WERI-Rb-1 (cell line): ENCODE results near the gene COMTD1.
"Not testable (repeated sequence)": the region's sequence is repeated elsewhere in the genome, so short reads cannot be mapped to it uniquely, and the experiment has no call there.

Experiments
- DNase-seq: peaks from one replicate; pipeline ENCODE4 v3.0.0-alpha.2; 2020
- H3K27ac ChIP-seq: fragments of 250-450 bp; sonication (Bioruptor Pico); 2 replicates; pipeline ENCODE4 v1.5.1; 2020; ENCODE audit warnings: mild to moderate bottlenecking, moderate library complexity
- H3K27me3 ChIP-seq: fragments of 250-450 bp; sonication (Bioruptor Pico); 2 replicates; pipeline ENCODE4 v1.5.1; 2021; ENCODE audit warnings: mild to moderate bottlenecking, low read depth, moderate library complexity; ENCODE audit not compliant: insufficient read depth, severe bottlenecking
- H3K36me3 ChIP-seq: fragments of 250-450 bp; sonication (Bioruptor Pico); 2 replicates; pipeline ENCODE4 v1.5.1; 2020; ENCODE audit warnings: mild to moderate bottlenecking, moderate library complexity
- H3K4me3 ChIP-seq: 2 replicates; pipeline ENCODE4 v1.5.1; 2011; ENCODE audit warnings: low read depth, mild to moderate bottlenecking, control low read depth, low read length
- H3K9me3 ChIP-seq: fragments of 250-450 bp; sonication (Bioruptor Pico); 2 replicates; pipeline ENCODE4 v1.5.1; 2021; ENCODE audit warnings: mild to moderate bottlenecking, moderate library complexity; ENCODE audit not compliant: severe bottlenecking
- TF ChIP-seq, protein P1 (sequence below): IDR thresholded peaks from 2 replicates; pipeline ENCODE4 v1.5.1; 2011; ENCODE audit warnings: low read depth, mild to moderate bottlenecking, control low read depth, inconsistent platforms, low read length

Gene COMTD1

DNA sequence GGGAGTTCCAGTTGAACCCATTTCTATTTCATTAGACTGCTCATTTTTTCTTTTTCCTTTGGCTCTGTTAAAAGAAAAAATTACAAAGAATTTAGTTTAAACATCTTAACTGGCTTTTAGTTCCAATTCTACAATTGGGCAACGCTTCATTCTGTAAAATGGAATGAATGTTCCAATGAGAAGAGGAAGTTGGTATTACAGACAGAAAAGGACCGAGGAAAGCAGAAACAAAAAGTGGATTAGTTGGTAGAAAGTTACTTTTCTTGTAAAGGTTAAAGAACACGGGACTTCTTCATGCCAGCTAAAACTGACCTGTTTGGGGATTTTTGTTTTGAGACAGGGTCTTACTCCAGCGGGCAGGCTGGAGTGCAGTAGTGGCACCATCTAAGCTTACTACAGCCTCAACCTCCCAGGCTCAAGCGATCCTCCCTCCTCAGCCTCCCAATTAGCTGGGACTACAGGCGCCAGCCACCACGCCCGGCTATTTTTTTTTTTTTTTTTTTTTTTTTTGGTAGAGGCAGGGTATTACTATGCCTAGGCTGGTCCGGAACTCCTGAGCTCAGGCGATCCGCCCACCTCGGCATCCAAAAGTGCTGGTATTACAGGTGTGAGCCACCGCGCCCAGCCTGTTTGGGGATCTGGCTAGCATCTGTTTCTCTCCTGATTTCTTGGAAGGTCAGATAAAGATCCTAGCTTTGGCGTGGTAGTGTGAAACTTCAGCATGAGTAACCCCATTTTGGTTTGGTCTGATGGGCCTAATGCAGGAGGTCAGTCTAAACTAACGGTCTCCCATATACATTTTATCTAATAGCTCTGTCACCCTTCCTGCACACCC is 26.5 kb downstream of the COMTD1 start:
- Histone ChIP-seq H3K27ac (peak overlapping the region; percentile 100), H3K9me3 (no peaks in the 10 kb centered on the region), H3K27me3 (no peaks in the 10 kb centered on the region), H3K36me3 (peaks cover 33% of the 10 kb centered on the region), H3K4me3 (peak overlapping the region; percentile 95)
- TF ChIP-seq, protein P1, sequence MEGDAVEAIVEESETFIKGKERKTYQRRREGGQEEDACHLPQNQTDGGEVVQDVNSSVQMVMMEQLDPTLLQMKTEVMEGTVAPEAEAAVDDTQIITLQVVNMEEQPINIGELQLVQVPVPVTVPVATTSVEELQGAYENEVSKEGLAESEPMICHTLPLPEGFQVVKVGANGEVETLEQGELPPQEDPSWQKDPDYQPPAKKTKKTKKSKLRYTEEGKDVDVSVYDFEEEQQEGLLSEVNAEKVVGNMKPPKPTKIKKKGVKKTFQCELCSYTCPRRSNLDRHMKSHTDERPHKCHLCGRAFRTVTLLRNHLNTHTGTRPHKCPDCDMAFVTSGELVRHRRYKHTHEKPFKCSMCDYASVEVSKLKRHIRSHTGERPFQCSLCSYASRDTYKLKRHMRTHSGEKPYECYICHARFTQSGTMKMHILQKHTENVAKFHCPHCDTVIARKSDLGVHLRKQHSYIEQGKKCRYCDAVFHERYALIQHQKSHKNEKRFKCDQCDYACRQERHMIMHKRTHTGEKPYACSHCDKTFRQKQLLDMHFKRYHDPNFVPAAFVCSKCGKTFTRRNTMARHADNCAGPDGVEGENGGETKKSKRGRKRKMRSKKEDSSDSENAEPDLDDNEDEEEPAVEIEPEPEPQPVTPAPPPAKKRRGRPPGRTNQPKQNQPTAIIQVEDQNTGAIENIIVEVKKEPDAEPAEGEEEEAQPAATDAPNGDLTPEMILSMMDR = no peak
- no peak for DNase-seq

DNA sequence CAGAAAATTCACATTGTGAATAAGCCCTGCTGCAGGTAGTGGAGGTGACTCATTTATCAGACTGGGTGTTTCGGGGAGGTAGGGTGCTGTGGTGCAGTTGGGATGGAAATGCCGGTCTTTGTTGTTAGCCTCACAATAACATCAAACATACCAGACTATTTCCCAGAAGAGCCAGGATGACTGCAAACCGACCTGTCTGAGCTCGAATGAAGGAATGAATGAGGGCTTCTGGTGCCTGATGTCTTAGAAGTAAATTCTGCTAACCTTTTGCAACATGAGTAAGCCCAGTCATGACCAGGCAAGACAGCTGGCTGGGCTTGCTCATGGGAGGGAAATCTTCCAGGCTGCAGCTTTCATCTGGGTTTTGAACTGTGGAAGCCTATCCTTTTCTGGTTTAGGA is 27.6 kb downstream of the COMTD1 start:
- no peak for DNase-seq
- H3K4me3 ChIP-seq = no peak overlapping the region
- no peaks in the 10 kb centered on the region for H3K9me3 ChIP-seq
- no peak overlapping the region for H3K27ac ChIP-seq
- peaks cover 22% of the 10 kb centered on the region for H3K36me3 ChIP-seq
- no peaks in the 10 kb centered on the region for H3K27me3 ChIP-seq
- TF ChIP-seq, protein P1 = no peak

DNA sequence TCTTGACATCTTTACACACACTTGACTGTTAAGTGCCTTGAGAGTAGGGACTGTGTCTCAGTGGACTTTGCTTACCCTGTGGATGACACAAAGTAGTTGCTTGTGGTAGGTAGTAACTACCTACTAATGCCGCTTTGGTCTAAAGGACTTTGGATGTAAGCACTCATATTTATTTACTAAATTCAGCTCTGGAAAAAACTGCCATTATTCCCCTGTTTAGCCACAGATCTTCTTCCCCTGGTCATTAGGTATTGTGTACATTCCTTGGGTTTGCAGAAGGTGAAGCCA is 28.0 kb downstream of the COMTD1 start:
- H3K9me3 ChIP-seq = no peaks in the 10 kb centered on the region
- peaks cover 18% of the 10 kb centered on the region for H3K36me3 ChIP-seq
- H3K27ac ChIP-seq = no peak overlapping the region
- H3K27me3 ChIP-seq = no peaks in the 10 kb centered on the region
- DNase-seq = no peak
- TF ChIP-seq, protein P1 = no peak
- no peak overlapping the region for H3K4me3 ChIP-seq

DNA sequence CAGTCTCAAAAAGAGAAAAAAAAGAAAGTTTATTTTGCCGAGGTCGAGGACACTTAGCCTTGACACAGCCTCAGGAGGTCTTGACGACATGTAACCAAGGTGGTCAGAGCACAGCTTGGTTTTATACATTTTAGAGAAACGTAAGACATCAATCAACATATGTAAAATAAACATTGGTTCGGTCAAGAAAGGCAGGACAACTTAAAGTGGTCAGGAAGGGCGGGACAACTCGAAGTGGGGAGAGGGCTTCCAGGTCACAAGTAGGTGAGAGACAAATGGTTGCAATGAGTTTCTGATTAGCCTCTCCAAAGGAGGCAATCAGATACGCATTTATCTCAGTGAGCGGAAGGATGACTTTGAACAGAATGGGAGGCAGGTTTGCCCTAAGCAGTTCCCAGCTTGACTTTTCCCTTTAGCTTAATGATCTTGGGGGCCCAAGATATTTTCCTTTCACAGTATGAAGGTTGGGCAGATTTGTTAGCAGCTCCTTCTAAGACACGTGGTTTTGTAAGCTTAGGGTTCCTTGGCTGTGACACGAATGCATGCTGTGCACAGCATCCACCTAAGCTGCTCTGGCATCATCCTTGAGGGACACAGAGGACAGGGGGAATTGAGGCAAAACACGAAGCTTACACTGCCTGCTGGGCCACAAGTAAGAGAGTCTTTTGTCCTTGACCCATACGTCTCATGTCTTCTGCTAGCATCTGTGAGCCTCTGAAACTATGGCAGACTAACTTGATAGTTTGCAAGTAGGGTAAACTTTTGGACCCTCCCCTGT is 28.5 kb downstream of the COMTD1 start:
- no peak overlapping the region for H3K27ac ChIP-seq
- TF ChIP-seq, protein P1 = no peak
- no peak overlapping the region for H3K4me3 ChIP-seq
- H3K36me3 ChIP-seq = peaks cover 13% of the 10 kb centered on the region
- H3K27me3 ChIP-seq = no peaks in the 10 kb centered on the region
- DNase-seq = no peak
- H3K9me3 ChIP-seq = no peaks in the 10 kb centered on the region

DNA sequence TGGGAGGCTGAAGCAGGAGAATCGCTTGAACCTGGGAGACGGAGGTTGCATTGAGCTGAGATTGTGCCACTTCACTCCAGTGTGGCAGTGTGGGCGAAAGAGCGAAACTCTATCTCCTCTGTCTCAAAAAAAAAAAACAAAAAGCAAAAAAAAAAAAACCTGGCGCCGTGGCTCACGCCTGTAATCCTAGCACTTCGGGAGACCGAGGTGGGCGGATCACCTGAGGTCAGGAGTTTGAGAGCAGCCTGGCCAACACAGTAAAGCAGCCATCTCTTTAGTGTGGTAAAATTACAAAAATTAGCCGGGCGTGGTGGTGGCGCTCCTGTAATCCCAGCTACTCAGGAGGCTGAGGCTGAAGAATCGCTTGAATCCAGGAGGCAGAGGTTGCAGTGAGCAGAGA is 29.1 kb downstream of the COMTD1 start:
- not testable (repeated sequence) for H3K27me3 ChIP-seq, H3K36me3 ChIP-seq, H3K27ac ChIP-seq, H3K4me3 ChIP-seq, DNase-seq, H3K9me3 ChIP-seq

DNA sequence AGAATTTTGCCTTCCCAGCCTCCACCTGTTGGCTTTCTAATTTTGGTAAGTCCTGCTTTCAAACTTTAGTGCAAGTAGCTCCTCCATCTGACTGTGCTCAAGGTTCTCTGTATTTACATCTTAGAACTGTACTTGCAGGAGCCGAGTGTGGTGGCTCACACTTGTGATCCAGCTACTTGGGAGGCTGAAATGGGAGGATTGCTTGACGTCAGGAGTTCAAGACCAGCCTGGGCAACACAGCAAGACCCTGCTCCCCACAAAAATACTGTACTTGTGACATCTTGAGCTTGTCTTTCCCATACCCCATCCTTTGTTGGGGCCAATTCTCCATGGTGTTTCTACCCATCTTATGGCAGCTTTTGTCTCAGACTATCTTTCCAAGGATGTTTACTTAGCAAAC is 29.8 kb downstream of the COMTD1 start:
- Histone ChIP-seq H3K4me3 (no peak overlapping the region), H3K27me3 (no peaks in the 10 kb centered on the region), H3K36me3 (peaks cover 3% of the 10 kb centered on the region), H3K27ac (no peak overlapping the region), H3K9me3 (no peaks in the 10 kb centered on the region)
- TF ChIP-seq, protein P1 = no peak
- no peak for DNase-seq
